HepG2 (cell line): ENCODE results near the gene ZC3H18. TPM values are rescaled to one million over a fixed set of nuclear protein-coding genes. Genes with fewer than 3 reads are reported as not detected.

Experiments used
- AKNA ChIP-seq: sonication (generic); formaldehyde crosslinking; IDR thresholded peaks from 2 replicates; pipeline ENCODE4 v1.4.0; 2020; ENCODE audit warnings: missing genetic modification reagents, borderline replicate concordance
- ARNTL ChIP-seq: sonication (generic); formaldehyde crosslinking; IDR thresholded peaks from 2 replicates; pipeline ENCODE4 v1.4.0; 2020; ENCODE audit warnings: mild to moderate bottlenecking, missing genetic modification reagents
- BRCA1 ChIP-seq: sonication (generic); formaldehyde crosslinking; IDR thresholded peaks from 2 replicates; pipeline ENCODE4 v1.4.0; 2020; ENCODE audit warnings: missing genetic modification reagents
- BRD4 ChIP-seq: sonication (generic); formaldehyde crosslinking; IDR thresholded peaks from 2 replicates; pipeline ENCODE4 v1.4.0; 2020; ENCODE audit warnings: missing genetic modification reagents
- GMEB2 ChIP-seq: IDR thresholded peaks from 2 replicates; pipeline ENCODE4 v1.6.1; 2016; ENCODE audit warnings: missing biosample characterization, missing genetic modification reagents, low read depth
- HMGA1 ChIP-seq: sonication (generic); formaldehyde crosslinking; conservative IDR thresholded peaks from 2 replicates; pipeline ENCODE4 v1.4.0; 2020; ENCODE audit warnings: missing genetic modification reagents
- IRF2 ChIP-seq: IDR thresholded peaks from 2 replicates; pipeline ENCODE4 v1.6.1; 2018; ENCODE audit warnings: missing genetic modification reagents, missing compliant biosample characterization
- MEF2D ChIP-seq: sonication (generic); formaldehyde crosslinking; IDR thresholded peaks from 2 replicates; pipeline ENCODE4 v1.5.1; 2020; ENCODE audit warnings: mild to moderate bottlenecking, missing genetic modification reagents
- NFIC ChIP-seq: IDR thresholded peaks from 2 replicates; pipeline ENCODE4 v1.6.1; 2012; ENCODE audit warnings: mild to moderate bottlenecking, low read length, inconsistent platforms
- RBFOX2 ChIP-seq: fragments of 200-400 bp; formaldehyde crosslinking; IDR thresholded peaks from 2 replicates; pipeline ENCODE4 v1.6.1; 2017; ENCODE audit warnings: low read depth, mild to moderate bottlenecking, low read length
- SOX5 ChIP-seq: IDR thresholded peaks from 2 replicates; pipeline ENCODE4 v1.6.1; 2016; ENCODE audit warnings: borderline replicate concordance
- SP1 ChIP-seq, 2 experiments: fragments of 450-650 bp in 1 of 2; sonication (generic) in 1 of 2; formaldehyde crosslinking in 1 of 2; IDR thresholded peaks; 2 replicates each; pipeline versions ENCODE4 v1.4.0 to v1.6.1; 2016 to 2020; ENCODE audit warnings: missing genetic modification reagents in 1 of 2
- TAF1 ChIP-seq: sonication (generic); formaldehyde crosslinking; IDR thresholded peaks from 2 replicates; pipeline ENCODE4 v1.4.0; 2020; ENCODE audit warnings: missing genetic modification reagents
- TOE1 ChIP-seq: sonication (generic); formaldehyde crosslinking; IDR thresholded peaks from 2 replicates; pipeline ENCODE4 v1.4.0; 2020; ENCODE audit warnings: mild to moderate bottlenecking, missing genetic modification reagents
- YEATS4 ChIP-seq: sonication (generic); formaldehyde crosslinking; IDR thresholded peaks from 2 replicates; pipeline ENCODE4 v1.4.0; 2020; ENCODE audit warnings: missing genetic modification reagents, borderline replicate concordance
- ZBTB3 ChIP-seq: sonication (generic); formaldehyde crosslinking; IDR thresholded peaks from 2 replicates; pipeline ENCODE4 v1.4.0; 2020; ENCODE audit warnings: low read depth, mild to moderate bottlenecking, moderate library complexity, missing genetic modification reagents, borderline replicate concordance
- ZFP62 ChIP-seq: sonication (generic); formaldehyde crosslinking; IDR thresholded peaks from 2 replicates; pipeline ENCODE4 v1.4.0; 2020; ENCODE audit warnings: missing genetic modification reagents
- ZNF281 ChIP-seq: sonication (generic); formaldehyde crosslinking; IDR thresholded peaks from 2 replicates; pipeline ENCODE4 v1.4.0; 2020; ENCODE audit warnings: missing genetic modification reagents, borderline replicate concordance
- ZNF34 ChIP-seq: sonication (generic); formaldehyde crosslinking; IDR thresholded peaks from 2 replicates; pipeline ENCODE4 v1.4.0; 2020; ENCODE audit warnings: mild to moderate bottlenecking, missing genetic modification reagents, borderline replicate concordance
- ZNF670 ChIP-seq: sonication (generic); formaldehyde crosslinking; IDR thresholded peaks from 2 replicates; pipeline ENCODE4 v1.8.0; 2022; ENCODE audit warnings: mild to moderate bottlenecking, missing genetic modification reagents, borderline replicate concordance
- ZNF678 ChIP-seq: sonication (generic); formaldehyde crosslinking; IDR thresholded peaks from 2 replicates; pipeline ENCODE4 v1.4.0; 2020; ENCODE audit warnings: mild to moderate bottlenecking, missing genetic modification reagents
- ZSCAN12 ChIP-seq: sonication (generic); formaldehyde crosslinking; IDR thresholded peaks from 2 replicates; pipeline ENCODE4 v1.9.0; 2021; ENCODE audit warnings: mild to moderate bottlenecking, missing genetic modification reagents
- polyA plus RNA-seq, 8 experiments: library from polyadenylated mRNA; depleted of rRNA in 3 of 8; stranded (reverse) in 7 of 8; unstranded in 1 of 8; fragments of >200 nt; fragmentation: Illumina TruSeq in 4 of 8; extraction: Trizol in 4 of 8; gene quantifications; 2 replicates each; pipeline versions ENCODE4 v1.2.1 to v1.2.3, GENCODE V29; 2011 to 2016; ENCODE audit warnings: low read depth in 4 of 8, missing spikeins in 1 of 8, mixed read lengths in 1 of 8; ENCODE audit not compliant: insufficient read depth in 1 of 8
- total RNA-seq, 5 experiments: library from RNA; depleted of rRNA; stranded (reverse); fragments of >200 nt; fragmentation: Illumina TruSeq; extraction: Trizol; gene quantifications; 2 replicates each; pipeline ENCODE4 v1.2.3, GENCODE V29; 2016; ENCODE audit warnings: low read depth in 1 of 5

The ZC3H18 gene
- total and polyA plus RNA-seq, 2 of the 13 experiments (the other 11 are each of a cell fraction or from before 2014, with no cell fraction given) = 11.2 to 27.4 TPM

GRCh38 chr16:88651276-88651988 lies 81.2 kb downstream of the ZC3H18 start (continued):
- TF ChIP-seq GMEB2 (CRISPR knock-in tag) (no peak), ARNTL (CRISPR knock-in tag) (peak; percentile 79), ZNF281 (peak; percentile 92; the same call in 1 of the 2 replicates), ZNF678 (CRISPR knock-in tag) (no peak; the same call in 1 of the 2 replicates), NFIC (no peak; the same call in 1 of the 2 replicates), HMGA1 (CRISPR knock-in tag) (no peak), ZNF34 (CRISPR knock-in tag) (no peak), ZFP62 (CRISPR knock-in tag) (no peak), RBFOX2 (peak; percentile 75), IRF2 (CRISPR knock-in tag) (peak; percentile 80), BRCA1 (CRISPR knock-in tag) (no peak), AKNA (CRISPR knock-in tag) (no peak), ZSCAN12 (CRISPR knock-in tag) (no peak), TAF1 (CRISPR knock-in tag) (peak; percentile 49; the same call in 1 of the 2 replicates), ZNF670 (peak; percentile 93), YEATS4 (no peak), ZBTB3 (CRISPR knock-in tag) (peak; percentile 53; the same call in 1 of the 2 replicates), MEF2D (CRISPR knock-in tag) (peak; percentile 97), BRD4 (CRISPR knock-in tag) (no peak), SOX5 (0 out of 2 replicates have a peak, but pooled peaks have one; percentile 76), SP1 (IDR thresholded peaks at IDR 0.05) (no peak), SP1 (CRISPR knock-in tag; IDR thresholded peaks at IDR 0.05) (peak; percentile 73), TOE1 (CRISPR knock-in tag) (no peak; the same call in 1 of the 2 replicates)
